ENCODE measurements around the gene JADE1. TPM values are rescaled to one million over a fixed set of nuclear protein-coding genes. Genes with fewer than 3 reads are reported as not detected.
A peak's percentile ranks its signal among the peaks of the same experiment; 100 is the strongest.

Gene JADE1
- total and polyA plus RNA-seq, 2 of the 13 experiments (the other 11 are each of a cell fraction or from before 2014, with no cell fraction given), result 5.4 to 19.3 TPM

DNA sequence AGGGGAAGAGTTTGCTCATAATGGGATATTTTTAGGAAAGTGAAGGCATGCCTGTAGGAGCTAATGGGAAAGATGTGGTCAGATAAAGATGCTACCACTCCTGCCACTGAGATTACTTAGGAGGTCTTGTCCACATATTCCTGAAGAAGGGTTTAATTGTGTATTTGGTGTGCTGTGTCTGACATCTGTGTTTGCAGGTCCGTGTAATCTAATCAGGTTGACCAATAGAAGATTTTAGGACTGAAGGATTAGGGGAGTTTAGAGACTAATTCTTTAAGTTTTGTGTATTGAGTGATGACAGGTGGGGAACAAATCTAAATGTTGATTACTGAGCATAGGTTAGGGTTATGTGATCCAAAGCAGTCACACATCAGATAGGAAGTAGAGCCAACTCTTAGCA lies 57.2 kb downstream of the JADE1 start (continued):
- TF ChIP-seq, protein P1, sequence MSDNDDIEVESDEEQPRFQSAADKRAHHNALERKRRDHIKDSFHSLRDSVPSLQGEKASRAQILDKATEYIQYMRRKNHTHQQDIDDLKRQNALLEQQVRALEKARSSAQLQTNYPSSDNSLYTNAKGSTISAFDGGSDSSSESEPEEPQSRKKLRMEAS (IDR thresholded peaks at IDR 0.05), result no peak
- TF ChIP-seq ZNF557 (CRISPR knock-in tag; IDR thresholded peaks at IDR 0.05) (no peak), RBAK (CRISPR knock-in tag; IDR thresholded peaks at IDR 0.05) (no peak), RAD21 (CRISPR knock-in tag; IDR thresholded peaks at IDR 0.05) (no peak), HOXA9 (CRISPR knock-in tag; IDR thresholded peaks at IDR 0.05; ENCODE audit: borderline replicate concordance) (no peak), DMAP1 (CRISPR knock-in tag; IDR thresholded peaks at IDR 0.05) (no peak), RNF2 (conservative IDR thresholded peaks at IDR 0.05; ENCODE audit: low read depth) (no peak)
- TF ChIP-seq, protein P2, sequence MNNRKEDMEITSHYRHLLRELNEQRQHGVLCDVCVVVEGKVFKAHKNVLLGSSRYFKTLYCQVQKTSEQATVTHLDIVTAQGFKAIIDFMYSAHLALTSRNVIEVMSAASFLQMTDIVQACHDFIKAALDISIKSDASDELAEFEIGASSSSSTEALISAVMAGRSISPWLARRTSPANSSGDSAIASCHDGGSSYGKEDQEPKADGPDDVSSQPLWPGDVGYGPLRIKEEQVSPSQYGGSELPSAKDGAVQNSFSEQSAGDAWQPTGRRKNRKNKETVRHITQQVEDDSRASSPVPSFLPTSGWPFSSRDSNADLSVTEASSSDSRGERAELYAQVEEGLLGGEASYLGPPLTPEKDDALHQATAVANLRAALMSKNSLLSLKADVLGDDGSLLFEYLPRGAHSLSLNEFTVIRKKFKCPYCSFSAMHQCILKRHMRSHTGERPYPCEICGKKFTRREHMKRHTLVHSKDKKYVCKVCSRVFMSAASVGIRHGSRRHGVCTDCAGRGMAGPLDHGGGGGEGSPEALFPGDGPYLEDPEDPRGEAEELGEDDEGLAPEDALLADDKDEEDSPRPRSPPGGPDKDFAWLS (CRISPR knock-in tag; IDR thresholded peaks at IDR 0.05; ENCODE audit: borderline replicate concordance), result no peak

DNA sequence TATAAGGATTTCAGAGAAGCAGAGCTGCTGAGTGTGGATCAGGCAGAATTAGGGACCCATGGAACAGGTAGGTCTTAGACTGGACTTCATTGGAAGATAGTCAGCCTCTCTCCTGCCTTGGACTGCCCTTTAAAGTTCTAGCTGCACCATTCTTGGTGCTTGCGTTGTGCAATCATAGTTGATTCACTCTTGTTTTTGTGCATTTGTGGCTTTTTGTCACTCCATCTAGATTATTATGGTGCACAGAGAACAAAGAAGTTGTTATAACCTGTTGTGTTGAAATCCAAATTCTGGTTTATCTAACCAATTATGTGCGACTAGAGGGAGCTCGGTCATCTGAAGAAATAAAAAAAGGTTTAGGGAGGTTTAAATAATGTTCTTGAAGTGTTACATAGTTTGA lies 59.3 kb downstream of the JADE1 start:
- Histone ChIP-seq H4K20me1 (ENCODE audit: insufficient read depth, low read length) (no peaks in the 10 kb centered on the region), H3K27ac (ENCODE audit: extremely low read length, insufficient read depth, low read length) (no peak overlapping the region), H3K79me2 (ENCODE audit: insufficient read depth, low read length) (no peaks in the 10 kb centered on the region), H3K4me2 (ENCODE audit: low read depth, low read length) (no peak overlapping the region), H3K4me3 (replicated peaks in 1 of 3; ENCODE audit: insufficient read depth in 1 of 3, low read depth in 2 of 3, low read length in 3 of 3) (no peak overlapping the region), H3K9me3 (ENCODE audit: low read length) (no peaks in the 10 kb centered on the region), H2AFZ (ENCODE audit: low read length) (no peak overlapping the region), H3K9ac (ENCODE audit: insufficient read depth, low read depth, low read length) (no peak overlapping the region), H3K27me3 (ENCODE audit: control insufficient read depth in 1 of 2, insufficient read depth in 2 of 2, low read length in 2 of 2) (no peaks in the 10 kb centered on the region), H3K4me1 (ENCODE audit: insufficient read depth, low read length) (peaks cover 21% of the 10 kb centered on the region), H3K36me3 (replicated peaks in 1 of 2; ENCODE audit: control insufficient read depth in 1 of 2, insufficient read depth in 2 of 2, low read length in 2 of 2) (peaks cover 9 to 48% of the 10 kb centered on the region in 2 experiments; a peak in 4 of 5 replicates)
- in situ Hi-C loops (cut with HindIII; ENCODE audit: extremely low pct_ligation_motif_present, low pct_unique_long_range_greater_than_20kb), result no loop called here
- ATAC-seq, result no peak
- CTCF ChIA-PET (ENCODE audit: low intra/inter-chr PET ratio, low total read pairs), result no interaction called here
- FAIRE-seq, result no peak
- 99% methylated on average over 3 of the region's 3 CpGs for WGBS (ENCODE audit: low lambda C conversion rate)
- POLR2A ChIA-PET, result no interaction called here
- TF ChIP-seq CEBPB (IDR thresholded peaks at IDR 0.05; ENCODE audit: borderline replicate concordance, low read depth, low read length), result peak; percentile 30; the same call in 1 of the 2 replicates
- no peak for TF ChIP-seq PHB2 (IDR thresholded peaks at IDR 0.05; ENCODE audit: partially characterized antibody)
- BruUV-seq (replicated peaks), result no TSS peak
- intact Hi-C loops (cut with micrococcal nuclease; ENCODE audit: unreplicated experiment), result loop anchor here (10.0 kb wide), 1 partner anchor 226 kb away; the partner anchor contains the start of genes C4orf33 and SCLT1
- DNase-seq (ENCODE audit: low spot score), result no peak
